HG03469 (cell line): ENCODE measurements around the gene COX6A1.

Source experiments
- ATAC-seq: cut with Tn5 transposase; IDR thresholded peaks from one replicate; pipeline ENCODE4 v1.9.1; 2021; ENCODE audit warnings: mild to moderate bottlenecking, moderate library complexity, moderate number of reproducible peaks; ENCODE audit not compliant: unreplicated experiment

The COX6A1 gene

GRCh38 chr12:120437735-120438494 lies at the start of gene COX6A1:
COX6A1 (plus strand) TSS chr12:120438113; CDS start chr12:120438127, 14 bp downstream.
- peak; percentile 96 for ATAC-seq

DNA sequence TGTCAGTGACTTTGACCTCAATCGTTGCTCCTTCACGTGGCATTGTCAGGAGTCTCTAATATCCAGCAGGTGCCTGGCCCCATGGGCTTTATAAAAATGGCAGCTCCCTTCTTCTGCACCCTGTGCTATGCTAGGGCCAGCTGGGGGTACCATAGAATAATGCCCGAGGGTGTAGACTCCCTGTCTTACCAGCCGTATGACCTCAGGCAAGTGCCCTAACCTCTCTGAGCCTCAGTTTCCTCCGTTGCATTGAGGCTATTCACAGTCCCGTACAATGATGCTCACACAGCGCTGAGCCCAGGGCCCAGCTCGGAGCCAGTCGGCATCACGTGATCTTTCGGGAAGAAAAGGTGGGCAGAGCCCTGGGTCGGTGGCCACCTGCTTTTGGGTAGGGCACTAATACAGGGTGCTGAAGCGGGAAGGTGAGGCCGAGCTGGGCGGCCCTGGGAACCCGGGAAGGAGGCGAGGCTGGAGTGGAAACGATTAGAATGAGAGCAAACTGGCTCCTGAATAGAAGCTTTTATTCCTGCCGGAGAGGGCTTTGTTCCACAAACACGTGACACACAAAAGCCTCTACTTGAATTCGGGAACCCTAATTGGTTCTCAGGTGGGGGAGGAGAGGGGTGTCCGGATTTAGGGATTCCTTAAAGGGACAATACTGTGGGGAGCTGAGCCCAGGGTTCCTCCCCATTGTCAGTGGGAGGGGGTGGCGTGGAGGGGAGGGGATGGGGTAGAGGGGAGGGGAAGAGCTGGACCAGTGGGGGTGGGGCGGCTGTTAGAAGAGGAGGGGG lies 49.0 kb upstream of the COX6A1 start:
- ATAC-seq: no peak

DNA sequence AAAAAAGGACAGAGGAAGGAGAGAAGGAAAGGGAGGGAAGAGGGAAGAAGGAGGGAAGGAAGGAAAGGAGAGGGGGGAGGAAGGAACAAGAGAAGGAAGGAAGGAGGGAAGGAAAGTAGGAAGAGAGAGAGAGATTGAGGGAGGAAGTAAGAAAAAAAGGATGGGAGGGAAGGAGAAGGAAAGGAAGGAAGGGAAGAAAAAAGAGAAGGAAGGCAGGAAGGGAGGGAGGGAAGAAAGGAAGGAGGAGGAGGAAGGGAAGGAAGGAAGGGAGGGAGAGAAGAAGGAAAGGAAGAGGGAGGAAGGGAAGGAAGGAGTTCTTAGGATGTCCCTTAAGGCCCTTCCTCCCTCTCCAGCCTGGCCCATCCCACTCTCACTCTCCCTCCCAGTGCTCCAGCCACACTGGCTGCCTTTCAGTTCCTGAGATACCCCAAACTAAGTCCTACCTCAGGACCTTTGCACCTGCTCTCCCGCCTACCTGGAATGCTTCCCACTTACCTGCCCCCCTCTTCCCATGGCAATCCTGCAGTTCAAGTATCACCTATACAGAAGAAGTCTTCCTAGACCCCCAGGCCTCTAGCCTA lies 47.3 kb upstream of the COX6A1 start:
- ATAC-seq: no peak

GRCh38 chr12:120394483-120395367 lies 43.2 kb upstream of the COX6A1 start:
- ATAC-seq: no peak

- ATAC-seq: no peak
Observed at GRCh38 chr12:120397824-120398540, 39.9 kb upstream of the COX6A1 start.

- ATAC-seq: no peak
Observed at GRCh38 chr12:120399531-120399930, 38.4 kb upstream of the COX6A1 start.

DNA sequence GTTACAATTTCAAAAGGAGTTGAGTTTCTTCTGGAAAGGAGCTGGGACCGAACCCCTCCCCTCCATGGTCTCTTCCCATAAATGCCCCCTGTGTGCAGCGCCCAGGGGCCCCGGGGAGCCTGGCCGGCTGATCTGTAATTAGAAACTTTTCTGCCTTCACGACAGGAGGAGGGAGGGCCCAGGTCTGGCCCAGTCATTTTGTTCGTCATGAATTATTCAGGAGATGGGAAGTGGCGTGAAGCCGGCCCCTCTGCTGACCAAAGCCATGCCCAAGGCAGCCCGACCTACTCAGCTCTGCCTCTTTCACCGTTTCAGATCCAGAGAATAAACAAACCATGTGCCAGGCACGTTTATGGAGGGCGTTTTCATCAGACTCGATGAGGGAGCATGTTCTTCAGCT lies 35.7 kb upstream of the COX6A1 start:
- ATAC-seq: no peak

DNA sequence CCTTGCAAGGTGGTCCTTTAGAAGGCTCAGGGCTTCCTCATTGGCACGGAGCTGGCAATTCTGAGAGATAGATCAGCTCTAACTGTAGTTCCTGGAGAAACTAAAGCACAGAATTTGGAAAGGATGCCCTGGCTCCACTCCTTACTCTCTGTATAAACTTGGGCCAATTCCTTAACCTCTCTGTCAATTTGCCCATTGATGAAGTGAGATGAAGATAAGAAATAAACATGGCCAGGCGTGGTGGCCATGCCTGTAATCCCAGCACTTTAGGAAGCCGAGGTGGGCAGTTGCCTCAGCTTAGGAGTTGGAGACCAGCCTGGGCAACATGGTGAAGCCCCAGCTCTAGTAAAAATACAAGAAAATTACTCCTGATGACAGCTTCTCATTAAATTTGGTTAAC lies 34.0 kb upstream of the COX6A1 start:
- no peak for ATAC-seq

DNA sequence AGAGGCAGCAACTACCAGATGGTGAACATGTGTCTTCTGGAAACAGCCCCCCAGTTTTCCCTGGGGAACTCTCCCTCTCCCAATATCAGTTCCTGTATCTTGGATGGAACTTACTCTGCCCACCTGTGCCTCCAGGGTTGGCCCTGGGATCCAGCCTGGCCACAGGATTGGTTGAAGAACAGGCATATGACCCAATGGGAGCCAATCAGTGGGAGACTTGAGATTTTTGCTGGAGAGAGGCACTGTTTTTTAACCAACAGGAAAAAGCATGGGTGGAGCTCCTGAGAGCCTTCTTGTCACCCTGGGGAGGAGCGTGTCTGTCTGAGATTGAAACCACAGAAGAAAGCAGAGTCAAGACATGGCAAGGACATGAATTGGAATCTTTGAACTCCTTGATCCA lies 33.6 kb upstream of the COX6A1 start:
- no peak for ATAC-seq

- ATAC-seq: no peak
Observed at GRCh38 chr12:120406069-120406468, 31.8 kb upstream of the COX6A1 start.

GRCh38 chr12:120406553-120406952 lies 31.4 kb upstream of the COX6A1 start:
- no peak for ATAC-seq

GRCh38 chr12:120408771-120409170 lies 29.1 kb upstream of the COX6A1 start:
- no peak for ATAC-seq

GRCh38 chr12:120412421-120412820 lies 25.5 kb upstream of the COX6A1 start:
- ATAC-seq: no peak

DNA sequence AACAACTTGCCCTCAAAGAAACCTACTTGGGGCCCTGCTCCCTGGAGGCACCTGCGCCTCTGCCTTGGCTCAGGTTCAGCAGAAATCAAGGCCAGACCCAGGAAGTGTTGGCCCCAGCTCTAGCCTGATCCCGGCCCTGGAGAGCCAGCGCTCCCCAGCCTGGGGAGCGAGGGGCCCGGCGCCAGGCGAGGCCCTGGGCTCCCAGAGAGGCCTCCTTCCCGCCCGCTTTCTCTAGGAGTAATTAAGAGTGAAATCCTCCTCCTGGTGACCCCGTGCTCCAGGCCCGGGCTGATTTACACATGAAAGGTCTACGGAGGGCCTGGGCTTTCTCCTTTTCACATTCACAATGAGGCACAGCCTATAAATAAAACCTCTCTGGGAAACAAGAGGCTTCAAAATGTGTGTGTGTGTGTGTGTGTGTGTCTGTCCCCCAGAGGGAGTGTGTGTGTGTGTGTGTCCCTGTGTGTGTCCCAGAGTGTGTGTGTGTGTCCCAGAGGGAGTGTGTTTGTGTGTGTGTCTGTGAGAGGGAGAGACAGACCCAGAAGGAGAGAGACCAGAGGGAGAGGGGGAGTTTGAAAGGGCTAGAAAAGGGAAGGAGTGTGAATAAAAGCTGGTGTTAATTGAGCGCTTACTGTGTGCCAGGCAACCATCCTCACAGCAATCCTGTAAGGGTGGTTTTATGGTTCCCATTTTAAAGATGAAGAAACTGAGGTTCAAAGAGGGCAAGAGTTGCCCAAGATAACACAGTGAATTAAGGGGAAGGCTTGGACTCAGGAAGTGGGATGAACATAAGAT lies 23.8 kb upstream of the COX6A1 start:
- ATAC-seq: no peak

- no peak for ATAC-seq
Observed at GRCh38 chr12:120416490-120417216, 21.3 kb upstream of the COX6A1 start.

DNA sequence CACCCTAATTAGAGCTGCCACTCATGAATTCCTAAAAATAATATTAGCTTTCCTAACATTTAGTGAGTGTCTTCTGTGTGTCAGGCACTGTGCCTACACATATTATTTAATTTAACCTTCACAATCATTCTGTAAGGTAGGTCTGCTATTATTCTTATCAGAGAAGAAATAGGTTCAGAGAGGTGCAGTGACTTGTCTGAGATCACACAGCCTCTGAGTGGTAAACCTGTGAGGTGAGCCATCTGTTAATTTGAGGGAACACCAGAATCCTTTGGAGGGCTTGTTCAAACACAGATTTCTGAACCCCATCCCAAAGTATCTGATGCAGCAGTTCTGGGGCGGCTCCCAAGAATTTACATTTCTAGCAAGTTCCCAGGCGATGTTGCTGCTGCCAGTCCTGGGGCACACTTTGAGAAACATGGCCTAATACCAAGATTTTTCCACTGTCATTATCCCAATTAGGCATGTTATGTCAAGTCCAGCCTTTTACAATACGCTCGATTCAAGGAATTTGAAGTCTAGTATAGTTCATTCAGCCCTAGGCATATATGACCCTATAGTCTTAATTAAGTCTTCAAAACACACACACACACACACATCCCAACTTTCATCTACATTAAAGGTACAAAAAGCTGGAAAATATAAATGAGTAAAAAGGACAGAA lies 19.9 kb upstream of the COX6A1 start:
- ATAC-seq: no peak

GRCh38 chr12:120421701-120422100 lies 16.2 kb upstream of the COX6A1 start:
- ATAC-seq: no peak

DNA sequence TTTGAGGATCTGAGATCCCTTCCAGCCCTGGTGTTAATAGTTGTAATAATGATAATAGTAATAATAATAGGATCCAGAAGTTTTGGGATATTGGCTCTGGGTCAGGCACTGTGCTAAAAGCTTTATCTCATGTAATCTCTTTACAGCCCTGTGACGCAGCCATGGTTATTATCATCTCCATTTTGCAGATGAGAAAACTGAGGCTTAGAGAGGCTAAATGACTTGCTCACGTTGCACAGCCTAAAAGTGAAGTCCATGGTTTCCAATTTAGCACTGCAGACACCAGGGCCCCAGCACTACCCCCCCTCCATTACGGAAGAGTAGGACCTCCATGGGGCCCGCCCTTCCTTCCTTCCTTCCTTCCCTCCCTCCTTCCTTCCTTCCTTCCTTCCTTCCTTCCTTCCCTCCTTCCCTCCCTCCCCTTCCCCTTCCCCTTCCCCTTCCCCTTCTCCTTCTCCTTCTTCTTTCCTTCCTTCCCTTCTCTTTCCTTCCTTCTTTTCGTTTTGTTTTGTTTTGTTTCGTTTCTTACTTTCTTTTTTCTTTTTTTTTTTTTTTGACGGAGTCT lies 14.9 kb upstream of the COX6A1 start:
- ATAC-seq: no peak
